Adrenal gland (tissue), 12 donors: Measurements from ENCODE around the gene ODAD4. TPM values are rescaled to one million over a fixed set of nuclear protein-coding genes. Genes with fewer than 3 reads are reported as not detected.

Experiments used
- DNase-seq, 7 donors: peaks; one replicate each; pipeline ENCODE4 v3.0.0-alpha.2; 2019 to 2020
- H3K27ac ChIP-seq, 5 donors: fragments of 200-600 bp; sonication (generic) in 4 of 5; 1 replicate in 3 of 5; 2 replicates in 2 of 5; pipeline versions ENCODE4 v1.5.1 to v1.8.0; 2016 to 2020; ENCODE audit warnings: mild to moderate bottlenecking in 1 of 5
- H3K27me3 ChIP-seq: fragments of 200-600 bp; 2 replicates; pipeline ENCODE4 v1.8.0; 2021
- H3K36me3 ChIP-seq, 2 donors: fragments of 200-600 bp; replicated peaks in 1 of 2; 1 replicate in 1 of 2; 2 replicates in 1 of 2; pipeline versions ENCODE4 v1.5.1 to v1.8.0; 2018 to 2022
- H3K4me1 ChIP-seq, 2 donors: fragments of 200-600 bp; replicated peaks in 1 of 2; 1 replicate in 1 of 2; 2 replicates in 1 of 2; pipeline versions ENCODE4 v1.5.1 to v1.8.0; 2018 to 2021
- H3K4me3 ChIP-seq, 4 donors: fragments of 200-600 bp; sonication (generic) in 3 of 4; one replicate each; pipeline ENCODE4 v1.5.1; 2016 to 2018
- H3K9me3 ChIP-seq, 3 donors: fragments of 200-600 bp; sonication (generic) in 1 of 3; replicated peaks in 1 of 3; 1 replicate in 2 of 3; 2 replicates in 1 of 3; pipeline versions ENCODE4 v1.5.1 to v1.8.0; 2016 to 2021
- POLR2A ChIP-seq, 2 donors: fragments of 450-650 bp; IDR thresholded peaks; one replicate each; pipeline ENCODE4 v1.6.1; 2017; ENCODE audit warnings: antibody characterized with exemption in 2 of 2, mild to moderate bottlenecking in 2 of 2, moderate library complexity in 1 of 2
- WGBS, 4 donors: extraction: QIAGEN DNeasy Blood & Tissue Kit in 2 of 4; methylation state at CpG; one replicate each; pipeline versions ENCODE4 v1.1.5 to v1.1.7; 2013 to 2017; 5-methylcytosine and 5-hydroxymethylcytosine counted together
- intact Hi-C, 2 donors: fragments of 100-400 bp; cut with DNase I; formaldehyde crosslinking; loops; one replicate each; pipeline versions ENCODE4 v1.14.1 to v1.15.0; 2022 to 2023
- polyA plus RNA-seq, 3 donors: library from polyadenylated mRNA; stranded (reverse); fragments of 200-250 nt in 2 of 3; fragments of 350-450 nt in 1 of 3; fragmentation: Illumina TruSeq in 1 of 3; extraction: RNeasy Lipid Tissue Mini Kit (QIAGEN cat#74804) in 1 of 3; gene quantifications; one replicate each; pipeline ENCODE4 v1.2.3, GENCODE V29; 2013 to 2014
- total RNA-seq, 9 donors: library from RNA; depleted of rRNA in 4 of 9; stranded (reverse); fragments of >200 nt in 4 of 9; fragments of 120-200 nt in 1 of 9; fragmentation: NEBNext Ultra II Directional in 1 of 9; extraction: Animal tissue kit (Norgen Biotek cat#: 25700) in 1 of 9; gene quantifications; one replicate each; pipeline versions ENCODE4 v1.1.0 to v1.2.4, GENCODE V29; 2013 to 2023
- TF ChIP-seq, protein P1 (sequence below), 6 experiments: fragments of 450-650 bp in 4 of 6; fragments of 200-600 bp in 2 of 6; sonication (generic) in 1 of 6; IDR thresholded peaks; 1 replicate in 5 of 6; 2 replicates in 1 of 6; pipeline versions ENCODE4 v1.5.1 to v1.8.0; 2016 to 2021; ENCODE audit warnings: antibody characterized with exemption in 6 of 6, mild to moderate bottlenecking in 2 of 6, moderate library complexity in 1 of 6
- donor health status: healthy with polysubstance abuse.
- donor health status: Bipolar disorder and iron deficiency.
- donor health status: DM: yes; HTN: yes; CAD: no.
- donor health status: DM: no; HTN: no; CAD: no.
- donor health status: DM: no; HTN: no; CAD: no.
- donor health status: DM: yes; HTN: yes; CAD: no.

Gene ODAD4
- total and polyA plus RNA-seq, 12 donors, result 0.39 to 3.5 (median 0.61) TPM; not detected in 1

DNA sequence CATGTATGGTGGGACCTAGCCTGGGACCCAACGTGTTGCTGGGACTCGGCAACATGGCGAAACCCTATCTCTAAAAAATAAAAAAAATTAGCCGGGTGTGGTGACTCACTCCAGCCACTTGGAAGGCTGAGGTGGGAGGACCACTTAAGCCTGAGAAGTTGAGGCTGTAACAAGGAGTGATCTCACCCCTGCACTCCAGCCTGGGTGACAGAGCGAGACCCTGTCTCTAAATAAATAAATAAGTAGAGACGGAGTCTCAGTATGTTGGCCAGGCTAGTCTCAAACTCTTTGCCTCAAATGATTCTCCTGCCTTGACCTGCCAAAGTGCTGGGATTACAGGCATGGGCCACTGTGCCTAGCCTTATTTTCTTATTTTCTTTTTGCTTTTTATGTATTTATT lies 26.1 kb downstream of the ODAD4 start:
- H3K36me3 ChIP-seq, result no peaks in the 10 kb centered on the region
- DNase-seq, result no peak
- intact Hi-C loops, result loop anchor here (10.0 kb wide), 2 partner anchors 152 to 222 kb away; partner anchors contain the start of gene HAP1 (in 1 of the 2)
- H3K27me3 ChIP-seq, result no peaks in the 10 kb centered on the region
- WGBS, 4 donors, result 83 to 95% (median 91%) methylated on average over 6 of the region's 6 CpGs
- TF ChIP-seq, protein P1, sequence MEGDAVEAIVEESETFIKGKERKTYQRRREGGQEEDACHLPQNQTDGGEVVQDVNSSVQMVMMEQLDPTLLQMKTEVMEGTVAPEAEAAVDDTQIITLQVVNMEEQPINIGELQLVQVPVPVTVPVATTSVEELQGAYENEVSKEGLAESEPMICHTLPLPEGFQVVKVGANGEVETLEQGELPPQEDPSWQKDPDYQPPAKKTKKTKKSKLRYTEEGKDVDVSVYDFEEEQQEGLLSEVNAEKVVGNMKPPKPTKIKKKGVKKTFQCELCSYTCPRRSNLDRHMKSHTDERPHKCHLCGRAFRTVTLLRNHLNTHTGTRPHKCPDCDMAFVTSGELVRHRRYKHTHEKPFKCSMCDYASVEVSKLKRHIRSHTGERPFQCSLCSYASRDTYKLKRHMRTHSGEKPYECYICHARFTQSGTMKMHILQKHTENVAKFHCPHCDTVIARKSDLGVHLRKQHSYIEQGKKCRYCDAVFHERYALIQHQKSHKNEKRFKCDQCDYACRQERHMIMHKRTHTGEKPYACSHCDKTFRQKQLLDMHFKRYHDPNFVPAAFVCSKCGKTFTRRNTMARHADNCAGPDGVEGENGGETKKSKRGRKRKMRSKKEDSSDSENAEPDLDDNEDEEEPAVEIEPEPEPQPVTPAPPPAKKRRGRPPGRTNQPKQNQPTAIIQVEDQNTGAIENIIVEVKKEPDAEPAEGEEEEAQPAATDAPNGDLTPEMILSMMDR (IDR thresholded peaks at IDR 0.05), result no peak
- TF ChIP-seq POLR2A (IDR thresholded peaks at IDR 0.05), result no peak
- H3K4me3 ChIP-seq, result no peak overlapping the region
- no peaks in the 10 kb centered on the region for H3K4me1 ChIP-seq
- H3K27ac ChIP-seq, result no peak overlapping the region
- H3K9me3 ChIP-seq, result no peaks in the 10 kb centered on the region

DNA sequence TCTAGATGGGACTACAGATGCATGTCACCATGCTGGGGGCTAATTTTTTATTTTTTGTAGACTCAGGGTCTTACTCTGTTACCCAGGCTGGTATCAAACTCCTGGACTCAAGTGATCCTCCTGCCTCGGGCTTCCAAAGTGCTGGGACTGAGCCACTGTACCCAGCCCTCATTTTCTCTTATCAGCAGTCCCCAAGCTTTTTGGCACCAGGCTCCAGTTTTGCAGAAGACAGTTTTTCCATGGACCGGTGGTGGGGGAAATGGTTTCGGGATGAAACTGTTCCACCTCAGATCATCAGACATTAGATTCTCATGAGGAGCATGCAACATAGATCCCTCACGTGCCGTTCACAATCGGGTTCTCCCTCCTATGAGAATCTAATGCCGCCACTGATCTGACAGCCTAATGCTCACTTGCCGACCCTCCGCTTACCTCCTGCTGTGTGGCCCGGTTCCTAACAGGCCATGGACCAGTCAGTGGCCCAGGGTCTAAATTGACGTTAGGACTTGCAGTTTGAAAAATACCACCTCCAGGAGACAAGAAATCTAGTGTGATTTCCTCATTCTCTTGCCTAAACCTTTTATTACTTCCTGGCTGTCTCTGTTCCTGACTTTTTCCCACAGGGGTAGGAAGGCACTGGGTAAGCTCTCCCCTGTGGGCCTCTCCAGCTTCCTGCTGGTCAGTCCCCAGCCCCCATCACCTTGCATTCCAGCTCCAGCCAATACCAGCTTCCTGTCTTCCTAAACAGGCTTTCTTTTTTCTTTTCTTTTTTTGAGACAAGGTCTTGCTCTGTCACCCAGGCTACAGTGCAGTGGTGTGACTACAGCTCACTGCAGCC lies 26.8 kb downstream of the ODAD4 start:
- H3K9me3 ChIP-seq, result no peaks in the 10 kb centered on the region
- TF ChIP-seq, protein P1 (IDR thresholded peaks at IDR 0.05), result no peak
- no peak for TF ChIP-seq POLR2A (IDR thresholded peaks at IDR 0.05)
- WGBS, 4 donors, result 62 to 73% (median 70%) methylated on average over 8 to 11 of the region's 11 CpGs
- no peaks in the 10 kb centered on the region for H3K27me3 ChIP-seq
- H3K36me3 ChIP-seq, result no peaks in the 10 kb centered on the region
- H3K4me3 ChIP-seq, result no peak overlapping the region
- intact Hi-C loops, result loop anchor here (10.0 kb wide), 2 partner anchors 152 to 222 kb away; partner anchors contain the start of gene HAP1 (in 1 of the 2)
- DNase-seq, result no peak
- no peaks in the 10 kb centered on the region for H3K4me1 ChIP-seq
- H3K27ac ChIP-seq, result no peak overlapping the region

DNA sequence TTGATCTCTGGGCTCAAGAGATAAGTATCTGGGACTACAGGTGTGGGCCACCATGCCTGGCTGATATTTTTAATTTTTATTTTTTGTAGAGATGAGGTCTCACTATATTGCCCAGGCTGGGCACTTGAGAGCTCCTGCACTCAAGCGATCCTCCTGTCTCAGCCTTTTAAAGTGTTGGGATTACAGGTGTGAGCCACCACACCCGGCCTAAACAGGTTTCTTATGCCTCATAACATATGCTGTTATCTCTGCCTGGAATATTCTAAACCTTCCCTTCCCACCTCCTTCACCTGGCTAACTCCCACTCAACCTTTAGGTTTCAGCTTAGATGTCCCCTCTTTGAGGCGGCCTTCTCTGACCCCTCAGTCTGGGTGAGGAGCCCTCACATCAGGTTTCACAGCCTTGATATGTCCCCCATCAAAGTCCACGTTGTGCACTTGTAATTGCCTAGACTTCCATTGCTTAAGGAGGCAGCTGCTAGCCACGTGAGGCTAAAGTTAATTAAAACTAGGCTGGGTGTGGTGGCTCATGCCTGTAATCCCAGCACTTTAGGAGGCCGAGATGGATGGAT lies 27.5 kb downstream of the ODAD4 start:
- Histone ChIP-seq H3K27me3 (no peaks in the 10 kb centered on the region), H3K36me3 (no peaks in the 10 kb centered on the region), H3K9me3 (no peaks in the 10 kb centered on the region), H3K4me3 (no peak overlapping the region), H3K27ac (no peak overlapping the region), H3K4me1 (no peaks in the 10 kb centered on the region)
- DNase-seq, result no peak
- 81 to 91% (median 86%) methylated on average over 6 of the region's 6 CpGs for WGBS, 4 donors
- intact Hi-C loops, result loop anchor here (10.0 kb wide), 2 partner anchors 153 to 223 kb away; partner anchors contain the start of gene HAP1 (in 1 of the 2)
- TF ChIP-seq, protein P1 (IDR thresholded peaks at IDR 0.05), result no peak
- no peak for TF ChIP-seq POLR2A (IDR thresholded peaks at IDR 0.05)

DNA sequence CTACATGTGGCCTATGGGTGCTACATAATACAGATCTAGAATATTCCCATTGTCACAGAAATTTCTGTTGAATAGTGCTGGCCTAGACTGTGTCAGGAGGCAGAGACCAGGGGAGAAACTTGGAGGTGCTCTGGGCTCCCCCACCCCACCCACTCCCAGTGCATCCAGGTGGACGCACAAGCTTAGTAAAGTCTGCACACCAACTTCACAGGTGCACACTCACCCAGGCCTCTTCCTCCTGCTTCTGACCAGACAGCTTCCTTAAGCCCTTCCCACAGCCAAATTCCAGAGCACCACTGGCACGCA lies 28.6 kb downstream of the ODAD4 start:
- TF ChIP-seq POLR2A (IDR thresholded peaks at IDR 0.05), result no peak
- TF ChIP-seq, protein P1 (IDR thresholded peaks at IDR 0.05), result no peak
- Histone ChIP-seq H3K36me3 (no peaks in the 10 kb centered on the region), H3K9me3 (no peaks in the 10 kb centered on the region), H3K4me1 (no peaks in the 10 kb centered on the region), H3K27ac (no peak overlapping the region), H3K27me3 (no peaks in the 10 kb centered on the region), H3K4me3 (no peak overlapping the region)
- intact Hi-C loops, result loop anchor here (10.0 kb wide), 2 partner anchors 154 to 224 kb away; partner anchors contain the start of gene HAP1 (in 1 of the 2)
- 59 to 83% (median 75%) methylated on average over 1 to 2 of the region's 2 CpGs for WGBS, 4 donors
- DNase-seq, result no peak
